ENCODE data around the gene CMPK2. TPM values are rescaled to one million over a fixed set of nuclear protein-coding genes. Genes with fewer than 3 reads are reported as not detected.

CMPK2 gene
- total RNA-seq, 1 donor from 2014 or later = 3.2 TPM

DNA sequence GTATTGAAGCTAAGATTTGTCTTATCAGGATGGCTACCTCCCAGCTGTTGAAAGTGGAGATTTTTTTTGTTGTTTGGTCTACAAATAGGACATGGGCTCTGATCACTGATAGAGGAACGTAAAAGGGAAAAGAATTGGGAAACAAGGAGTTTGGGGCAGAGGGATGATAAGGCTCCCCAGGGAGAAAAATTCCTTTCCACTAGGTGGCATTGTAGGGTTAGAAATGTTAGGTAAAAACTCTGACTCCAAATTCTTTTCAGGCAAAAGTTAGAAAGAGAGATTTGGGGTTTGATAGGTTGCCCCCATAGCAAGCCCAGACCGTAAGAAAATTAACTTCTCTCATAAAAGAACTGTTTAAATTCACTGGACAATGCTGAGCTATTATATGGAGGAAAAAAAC lies 19.8 kb downstream of the CMPK2 start:
- DNase-seq (ENCODE audit: low spot score) (no peak), ATAC-seq (no peak)

GRCh38 chr2:6845312-6845711 lies 20.4 kb downstream of the CMPK2 start:
- ATAC-seq = peak; percentile 46
- no peak for DNase-seq (ENCODE audit: low spot score)

DNA sequence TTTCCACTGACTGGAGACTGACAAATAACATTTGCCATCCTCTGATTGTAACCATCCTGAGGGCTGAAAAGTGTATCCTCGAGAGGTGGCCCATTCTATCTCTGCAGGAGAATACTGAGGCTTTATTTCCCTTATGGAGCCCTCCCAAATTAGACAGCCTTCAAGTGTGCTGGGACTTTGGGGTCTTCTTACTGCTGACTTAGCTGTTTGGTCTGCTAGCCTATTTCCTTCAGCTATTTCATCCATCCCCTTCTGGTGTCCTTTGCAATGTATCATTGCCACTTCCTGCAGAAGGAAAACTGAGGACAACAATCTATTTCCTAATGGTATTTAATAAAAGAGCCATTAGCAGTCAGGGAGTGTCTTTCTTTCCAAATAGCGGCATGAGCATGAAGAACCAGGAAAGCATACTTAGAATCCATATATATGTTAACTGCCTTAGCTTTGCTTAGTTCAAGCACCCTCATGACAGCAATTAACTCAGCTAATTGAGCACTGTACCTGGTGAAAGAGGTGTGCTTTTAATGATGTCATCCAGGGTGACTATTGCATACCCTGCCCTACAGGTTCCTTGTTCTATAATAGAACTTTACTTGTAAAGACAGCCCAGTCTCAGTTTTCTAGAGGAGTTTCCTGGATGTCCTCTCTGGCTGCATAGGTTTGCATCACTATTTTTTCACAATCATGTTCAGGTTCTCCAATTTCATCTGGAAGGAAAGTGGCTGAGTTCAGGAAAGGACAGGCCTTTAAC lies 24.0 kb downstream of the CMPK2 start:
- no peak for ATAC-seq

DNA sequence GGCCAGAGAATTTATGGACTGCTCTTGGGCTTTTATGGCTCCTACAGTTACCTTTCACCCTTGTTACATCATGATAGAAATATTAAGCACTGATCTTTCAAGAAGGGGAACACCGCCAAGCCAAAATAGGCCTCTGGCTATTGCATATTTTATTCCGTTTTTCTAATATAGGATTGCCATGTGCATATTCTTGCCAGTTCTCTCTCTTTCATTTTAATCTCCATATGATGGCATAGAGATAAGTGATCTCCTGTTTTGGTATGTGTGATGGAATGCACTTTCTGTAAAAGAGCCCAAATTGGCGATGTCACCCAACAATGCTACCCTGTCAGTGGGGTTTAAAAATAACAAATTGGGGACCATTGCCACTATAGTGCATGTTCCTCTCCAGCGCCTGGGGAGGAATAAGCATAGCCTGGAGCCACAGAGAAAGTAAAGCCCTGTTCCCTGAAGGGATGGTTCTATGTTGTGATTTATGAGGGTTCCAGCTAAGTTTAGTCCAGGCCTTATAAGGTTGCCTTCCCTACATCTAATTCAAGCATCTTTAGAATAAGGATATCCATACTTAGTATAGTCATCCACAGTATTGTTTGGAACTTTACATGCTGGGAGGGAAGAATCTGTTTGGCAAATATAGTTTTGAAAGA lies 26.9 kb downstream of the CMPK2 start:
- no peak for ATAC-seq
- DNase-seq (ENCODE audit: low spot score) = no peak

More for the DNA sequence above, 24.0 kb downstream of the CMPK2 start:
- DNase-seq (ENCODE audit: low spot score) = no peak

GRCh38 chr2:6835467-6835866 lies 30.2 kb downstream of the CMPK2 start:
- DNase-seq (ENCODE audit: low spot score) (no peak), ATAC-seq (no peak)

GRCh38 chr2:6834163-6834562 lies 31.5 kb downstream of the CMPK2 start:
- ATAC-seq (no peak), DNase-seq (ENCODE audit: low spot score) (no peak)

- no peak for DNase-seq (ENCODE audit: low spot score)
Observed at GRCh38 chr2:6833300-6833604, 32.5 kb downstream of the CMPK2 start.

GRCh38 chr2:6832596-6833299 lies 33.0 kb downstream of the CMPK2 start:
- no peak for ATAC-seq
- DNase-seq (ENCODE audit: low spot score) = no peak

More at GRCh38 chr2:6833300-6833604, 32.5 kb downstream of the CMPK2 start:
- no peak for ATAC-seq

GRCh38 chr2:6831229-6831628 lies 34.5 kb downstream of the CMPK2 start:
- no peak for DNase-seq (ENCODE audit: low spot score)
- ATAC-seq = no peak

DNA sequence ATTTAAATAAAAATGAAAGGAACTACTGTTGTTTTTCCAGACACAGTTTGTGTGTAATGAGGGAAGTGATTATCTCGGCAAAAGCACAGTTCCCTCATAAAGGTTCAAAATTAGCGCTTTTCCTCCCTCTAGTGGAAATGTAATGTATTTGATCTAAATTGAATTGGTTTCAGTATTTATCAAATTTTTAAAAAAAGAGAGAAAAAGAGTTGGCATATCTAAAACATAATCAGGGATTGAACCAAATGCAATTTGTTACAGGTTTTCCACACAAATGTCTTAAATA lies 37.5 kb downstream of the CMPK2 start:
- ATAC-seq = peak; percentile 69
- no peak for DNase-seq (ENCODE audit: low spot score)

DNA sequence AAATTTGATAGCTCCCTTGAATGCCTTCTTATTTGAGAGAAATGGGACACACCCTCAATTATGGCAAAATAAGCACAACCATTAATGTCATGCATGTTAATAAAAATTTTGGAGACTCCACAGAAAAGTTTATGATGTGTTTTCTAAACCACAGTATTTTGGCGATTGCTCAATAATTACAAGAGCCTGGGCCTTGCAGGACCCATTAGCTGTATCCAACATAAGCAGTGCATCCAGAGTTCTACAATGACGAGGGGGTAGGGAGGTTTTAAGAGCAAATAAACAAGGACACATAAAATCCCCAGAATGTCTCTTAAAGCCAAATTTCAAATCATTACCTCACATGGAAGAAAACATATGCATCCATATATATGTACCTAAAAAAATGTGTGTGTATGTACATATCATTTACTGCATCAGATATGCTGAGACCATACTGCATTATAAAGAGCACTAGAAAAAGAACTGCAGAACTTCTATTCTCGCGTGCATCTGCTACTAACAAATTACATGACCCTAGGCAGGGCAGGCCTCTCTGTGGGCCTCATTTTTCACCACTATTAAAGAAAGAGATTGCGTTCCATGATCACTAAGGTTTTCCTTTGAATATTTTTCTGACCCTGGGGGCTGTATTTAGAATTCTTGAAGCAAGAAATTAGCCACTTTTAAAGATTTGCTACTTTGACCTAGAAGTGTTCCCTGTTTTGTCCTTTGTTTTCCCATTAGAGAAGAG lies 38.0 kb downstream of the CMPK2 start:
- no peak for DNase-seq (ENCODE audit: low spot score)
- no peak for ATAC-seq

- no peak for DNase-seq (ENCODE audit: low spot score)
- ATAC-seq = peak; percentile 69
Observed at GRCh38 chr2:6826081-6826913, 39.4 kb downstream of the CMPK2 start.

GRCh38 chr2:6824962-6825361 lies 40.7 kb downstream of the CMPK2 start:
- no peak for ATAC-seq
- no peak for DNase-seq (ENCODE audit: low spot score)

GRCh38 chr2:6823111-6823510 lies 42.6 kb downstream of the CMPK2 start:
- no peak for ATAC-seq

GRCh38 chr2:6822406-6822805 lies 43.3 kb downstream of the CMPK2 start:
- no peak for ATAC-seq
- no peak for DNase-seq (ENCODE audit: low spot score)

More at GRCh38 chr2:6823111-6823510, 42.6 kb downstream of the CMPK2 start:
- DNase-seq (ENCODE audit: low spot score) = no peak

- ATAC-seq = no peak
- DNase-seq (ENCODE audit: low spot score) = no peak
Observed at GRCh38 chr2:6820903-6821584, 44.7 kb downstream of the CMPK2 start.

- DNase-seq (ENCODE audit: low spot score) = no peak
- no peak for ATAC-seq
Observed at GRCh38 chr2:6820236-6820635, 45.5 kb downstream of the CMPK2 start.

DNA sequence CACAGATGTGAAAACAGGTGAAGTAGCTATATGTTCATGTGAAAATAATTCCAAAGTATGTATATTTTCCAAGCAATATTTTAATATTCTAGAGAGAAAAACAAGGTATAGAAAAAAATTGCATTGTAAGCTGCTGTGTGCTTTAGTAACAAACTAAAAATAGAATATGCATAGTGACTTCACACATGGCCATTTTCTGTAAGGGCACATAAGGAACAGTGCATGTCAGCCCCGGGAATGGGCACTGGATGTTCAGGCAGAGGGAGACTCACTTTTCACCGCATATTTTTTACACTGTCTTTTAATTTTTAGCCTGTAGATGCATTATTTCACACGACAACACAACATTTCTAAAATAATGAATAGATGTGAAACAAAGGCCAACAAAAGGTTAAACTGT lies 46.0 kb downstream of the CMPK2 start:
- ATAC-seq (no peak), DNase-seq (ENCODE audit: low spot score) (no peak)

GRCh38 chr2:6818012-6818411 lies 47.7 kb downstream of the CMPK2 start:
- ATAC-seq = no peak

DNA sequence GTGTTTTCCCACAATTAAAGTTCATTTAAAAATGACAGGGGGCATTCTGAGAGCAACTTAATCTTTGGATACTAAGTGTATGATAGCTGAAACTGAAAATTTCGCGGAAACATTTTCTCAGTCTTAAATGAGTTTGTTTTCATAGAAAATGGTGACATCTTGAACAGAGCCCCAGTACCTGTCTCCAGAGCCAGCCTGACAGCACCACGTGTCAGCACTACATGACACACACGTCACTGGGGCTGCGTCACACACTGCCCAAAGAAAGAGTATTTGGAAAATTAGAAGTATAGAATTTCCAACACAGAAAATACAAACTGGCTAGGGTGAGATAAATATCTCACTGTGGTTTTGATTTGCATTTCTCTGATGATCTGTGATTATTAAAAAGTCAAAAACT lies 50.8 kb downstream of the CMPK2 start:
- ATAC-seq (no peak), DNase-seq (ENCODE audit: low spot score) (no peak)

More at GRCh38 chr2:6818012-6818411, 47.7 kb downstream of the CMPK2 start:
- no peak for DNase-seq (ENCODE audit: low spot score)

All from left lobe of liver (tissue), 2 donors.